Stomach (tissue), 19 donors: ENCODE measurements around the gene CATSPER1. TPM values are rescaled to one million over a fixed set of nuclear protein-coding genes. Genes with fewer than 3 reads are reported as not detected.

Source experiments
- DNase-seq, 2 donors: peaks; one replicate each; pipeline versions ENCODE4 v3.0.0 to v3.0.0-alpha.2; 2013 to 2019
- H3K27ac ChIP-seq, 5 donors: fragments of 200-600 bp in 4 of 5; sonication (generic) in 4 of 5; one replicate each; pipeline ENCODE4 v1.5.1; 2013 to 2019; ENCODE audit warnings: mild to moderate bottlenecking in 1 of 5, moderate library complexity in 1 of 5
- H3K27me3 ChIP-seq, 3 donors: fragments of 200-600 bp; sonication (generic); one replicate each; pipeline ENCODE4 v1.5.1; 2017 to 2019; ENCODE audit warnings: mixed run types in 1 of 3
- H3K36me3 ChIP-seq, 4 donors: fragments of 200-600 bp; sonication (generic); 1 replicate in 3 of 4; 2 replicates in 1 of 4; pipeline ENCODE4 v1.5.1; 2016 to 2019
- H3K4me1 ChIP-seq, 4 donors: fragments of 200-600 bp; sonication (generic); one replicate each; pipeline ENCODE4 v1.5.1; 2016 to 2019
- H3K4me3 ChIP-seq, 4 donors: fragments of 200-600 bp; sonication (generic) in 3 of 4; one replicate each; pipeline ENCODE4 v1.5.1; 2016 to 2019; ENCODE audit warnings: mild to moderate bottlenecking in 1 of 4
- H3K9me3 ChIP-seq, 4 donors: fragments of 200-600 bp; sonication (generic); one replicate each; pipeline ENCODE4 v1.5.1; 2016 to 2019
- EP300 ChIP-seq: sonication (generic); formaldehyde crosslinking; IDR thresholded peaks from one replicate; pipeline ENCODE4 v1.6.1; 2017; ENCODE audit warnings: antibody characterized with exemption
- POLR2A ChIP-seq, 4 donors: fragments of 450-650 bp; IDR thresholded peaks; one replicate each; pipeline ENCODE4 v1.6.1; 2016; ENCODE audit warnings: antibody characterized with exemption in 4 of 4, control low read depth in 2 of 4, mild to moderate bottlenecking in 1 of 4, moderate library complexity in 1 of 4
- POLR2AphosphoS5 ChIP-seq, 3 donors: sonication (generic); formaldehyde crosslinking; IDR thresholded peaks; one replicate each; pipeline ENCODE4 v1.6.1; 2016; ENCODE audit warnings: antibody characterized with exemption in 3 of 3
- WGBS, 5 donors: extraction: QIAGEN DNeasy Blood & Tissue Kit in 3 of 5; methylation state at CpG; one replicate each; pipeline versions ENCODE4 v1.1.5 to v1.1.7; 2013 to 2018; 5-methylcytosine and 5-hydroxymethylcytosine counted together
- intact Hi-C: fragments of 100-400 bp; cut with DNase I; formaldehyde crosslinking; loops from one replicate; pipeline ENCODE4 v1.15.1; 2023; ENCODE audit warnings: low total_unique reads
- long read RNA-seq, 10 donors: transcript quantifications; one replicate each; lab custom pipeline, GENCODE V29; 2026
- polyA plus RNA-seq, 3 donors: library from polyadenylated mRNA; stranded (reverse); fragments of 200-250 nt; gene quantifications; one replicate each; pipeline ENCODE4 v1.2.3, GENCODE V29; 2013
- total RNA-seq, 5 donors: library from RNA; depleted of rRNA; stranded (reverse); fragments of >200 nt; gene quantifications; one replicate each; pipeline versions ENCODE4 v1.1.0 to v1.2.3, GENCODE V29; 2014 to 2016
- TF ChIP-seq, protein P1 (sequence below), 7 experiments: fragments of 450-650 bp in 4 of 7; fragments of 200-600 bp in 3 of 7; sonication (generic) in 3 of 7; IDR thresholded peaks; one replicate each; pipeline ENCODE4 v1.5.1; 2016 to 2019; ENCODE audit warnings: antibody characterized with exemption in 7 of 7, control low read depth in 2 of 7, mild to moderate bottlenecking in 1 of 7
- donor health status: healthy with polysubstance abuse.
- donor health status: Bipolar disorder and iron deficiency.
- donor health status: healthy.

CATSPER1 gene
- not detected for total RNA-seq
- polyA plus RNA-seq, result 1 to 10 TPM in 1 of 3 donors, under 1 TPM in 2; 0.08 to 1.4 (median 0.68) TPM
- long read RNA-seq, donor 1, result 0 reads
- long read RNA-seq, donor 2, partial matches to known transcripts, result 64 of 64 reads
- long read RNA-seq, donor 2, other reads (novel, unspliced or antisense), result 0 of 64 reads
- long read RNA-seq, donor 3, result 0 reads
- long read RNA-seq, donor 4, result 0 reads
- long read RNA-seq, donor 5, result 0 reads
- long read RNA-seq, donor 6, result 0 reads
- long read RNA-seq, donor 7, result 0 reads
- long read RNA-seq, donor 8, result 0 reads
- long read RNA-seq, donor 9, result 0 reads
- long read RNA-seq, donor 10, result 0 reads

DNA sequence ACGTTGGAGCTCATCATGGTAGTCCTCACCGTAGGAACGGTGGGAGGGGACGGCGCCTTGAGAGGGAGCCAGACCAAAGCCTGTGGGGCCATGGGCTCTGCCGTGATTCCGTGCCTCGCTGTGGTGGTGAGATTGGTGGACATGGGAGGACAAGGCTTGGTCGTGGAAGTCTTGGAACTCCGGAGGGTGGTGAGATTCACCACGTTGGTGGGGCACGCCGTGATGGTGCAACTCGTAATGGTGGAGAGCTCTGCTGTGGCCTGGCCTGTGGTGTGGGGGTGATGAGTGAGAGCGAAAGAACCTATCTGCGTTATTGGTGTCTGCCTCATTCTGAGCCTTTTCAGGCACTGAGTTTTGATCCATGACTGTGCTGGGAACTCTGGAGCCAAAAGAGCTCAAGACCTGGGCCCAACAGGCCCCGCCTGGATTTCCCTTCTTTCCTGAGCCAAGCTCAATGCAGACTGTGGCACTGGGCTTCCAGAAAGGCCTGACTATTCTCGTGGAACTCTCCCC is at the start of gene CATSPER1:
Gene CATSPER1, minus strand, starts transcription at position 463 of the 513 bp plus-strand sequence. Its CDS starts 100 bp downstream, at position 363.
- Histone ChIP-seq H3K9me3 (no peaks in the 10 kb centered on the region), H3K36me3 (no peaks in the 10 kb centered on the region), H3K4me1 (peaks cover 3 to 18% (median 13%) of the 10 kb centered on the region in 4 donors), H3K27ac (no peak within 1 kb of the TSS), H3K27me3 (peaks cover 0 to 16% (median 6%) of the 10 kb centered on the region in 3 donors), H3K4me3 (no peak within 1 kb of the TSS)
- DNase-seq, result no peak
- no peak for TF ChIP-seq POLR2A (IDR thresholded peaks at IDR 0.05)
- intact Hi-C loops, result no loop called here
- 82 to 93% (median 88%) methylated on average over 17 to 18 of the region's 18 CpGs for WGBS, 5 donors

DNA sequence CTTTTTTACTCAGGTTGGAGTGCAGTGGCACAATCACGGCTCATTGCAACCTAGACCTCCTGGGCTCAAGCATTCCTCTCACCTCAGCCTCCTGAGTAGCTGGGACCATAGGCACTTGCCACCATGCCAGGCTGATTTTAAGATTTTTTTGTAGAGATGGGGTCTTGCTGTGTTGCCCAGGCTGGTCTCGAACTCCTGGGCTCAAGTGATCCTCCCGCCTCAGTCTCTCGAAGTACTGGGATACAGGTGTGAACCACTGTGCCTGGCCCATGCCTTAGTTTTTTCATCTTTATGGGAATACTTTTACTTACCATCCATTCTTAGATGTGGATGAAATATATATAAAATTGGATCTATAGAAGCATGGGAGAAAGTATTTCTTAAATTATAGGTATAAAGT is 49.0 kb upstream of the CATSPER1 start:
- TF ChIP-seq EP300, result no peak
- TF ChIP-seq, protein P1, sequence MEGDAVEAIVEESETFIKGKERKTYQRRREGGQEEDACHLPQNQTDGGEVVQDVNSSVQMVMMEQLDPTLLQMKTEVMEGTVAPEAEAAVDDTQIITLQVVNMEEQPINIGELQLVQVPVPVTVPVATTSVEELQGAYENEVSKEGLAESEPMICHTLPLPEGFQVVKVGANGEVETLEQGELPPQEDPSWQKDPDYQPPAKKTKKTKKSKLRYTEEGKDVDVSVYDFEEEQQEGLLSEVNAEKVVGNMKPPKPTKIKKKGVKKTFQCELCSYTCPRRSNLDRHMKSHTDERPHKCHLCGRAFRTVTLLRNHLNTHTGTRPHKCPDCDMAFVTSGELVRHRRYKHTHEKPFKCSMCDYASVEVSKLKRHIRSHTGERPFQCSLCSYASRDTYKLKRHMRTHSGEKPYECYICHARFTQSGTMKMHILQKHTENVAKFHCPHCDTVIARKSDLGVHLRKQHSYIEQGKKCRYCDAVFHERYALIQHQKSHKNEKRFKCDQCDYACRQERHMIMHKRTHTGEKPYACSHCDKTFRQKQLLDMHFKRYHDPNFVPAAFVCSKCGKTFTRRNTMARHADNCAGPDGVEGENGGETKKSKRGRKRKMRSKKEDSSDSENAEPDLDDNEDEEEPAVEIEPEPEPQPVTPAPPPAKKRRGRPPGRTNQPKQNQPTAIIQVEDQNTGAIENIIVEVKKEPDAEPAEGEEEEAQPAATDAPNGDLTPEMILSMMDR (IDR thresholded peaks at IDR 0.05), result no peak
- TF ChIP-seq POLR2A (IDR thresholded peaks at IDR 0.05), result no peak
- no peak for TF ChIP-seq POLR2AphosphoS5 (IDR thresholded peaks at IDR 0.05)
- no peaks in the 10 kb centered on the region for H3K27me3 ChIP-seq
- WGBS, 5 donors, result 96 to 98% (median 98%) methylated on average over 4 of the region's 4 CpGs
- peaks cover 14 to 57% (median 40%) of the 10 kb centered on the region in 4 donors for H3K4me1 ChIP-seq
- no peak for DNase-seq
- H3K9me3 ChIP-seq, result no peaks in the 10 kb centered on the region
- intact Hi-C loops, result loop anchor here (10.0 kb wide), 1 partner anchor 60 kb away; no protein-coding TSS in a partner anchor
- H3K4me3 ChIP-seq, result no peak overlapping the region
- peaks cover 0 to 35% (median 23%) of the 10 kb centered on the region in 4 donors for H3K36me3 ChIP-seq
- H3K27ac ChIP-seq, result no peak overlapping the region

GRCh38 chr11:66073669-66074068 is 47.4 kb upstream of the CATSPER1 start:
- H3K27ac ChIP-seq, result no peak overlapping the region
- DNase-seq, result no peak
- WGBS, 5 donors, result 91 to 100% (median 100%) methylated on average over 1 of the region's 1 CpG

GRCh38 chr11:66072518-66072917 is 46.2 kb upstream of the CATSPER1 start:
- intact Hi-C loops, result loop anchor here (10.0 kb wide), 1 partner anchor 62 kb away; no protein-coding TSS in a partner anchor
- WGBS, 5 donors, result 66 to 76% (median 73%) methylated on average over 8 of the region's 8 CpGs
- H3K36me3 ChIP-seq, result peaks cover 15 to 50% (median 38%) of the 10 kb centered on the region in 4 donors
- no peaks in the 10 kb centered on the region for H3K9me3 ChIP-seq
- no peak for DNase-seq
- H3K27ac ChIP-seq, result peak overlapping the region in 2 of 5 donors; percentile 38 to 99
- no peak overlapping the region for H3K4me3 ChIP-seq
- TF ChIP-seq EP300, result no peak
- TF ChIP-seq POLR2AphosphoS5 (IDR thresholded peaks at IDR 0.05), result no peak
- H3K4me1 ChIP-seq, result peaks cover 28 to 60% (median 54%) of the 10 kb centered on the region in 4 donors
- H3K27me3 ChIP-seq, result no peaks in the 10 kb centered on the region

More at GRCh38 chr11:66073669-66074068, 47.4 kb upstream of the CATSPER1 start:
- Histone ChIP-seq H3K4me3 (no peak overlapping the region), H3K27me3 (no peaks in the 10 kb centered on the region), H3K4me1 (peaks cover 18 to 52% (median 42%) of the 10 kb centered on the region in 4 donors), H3K9me3 (no peaks in the 10 kb centered on the region), H3K36me3 (peaks cover 3 to 39% (median 26%) of the 10 kb centered on the region in 4 donors)
- TF ChIP-seq EP300 (no peak), POLR2A (IDR thresholded peaks at IDR 0.05) (no peak), POLR2AphosphoS5 (IDR thresholded peaks at IDR 0.05) (no peak)
- TF ChIP-seq, protein P1 (IDR thresholded peaks at IDR 0.05), result no peak
- intact Hi-C loops, result loop anchor here (10.0 kb wide), 1 partner anchor 61 kb away; no protein-coding TSS in a partner anchor

DNA sequence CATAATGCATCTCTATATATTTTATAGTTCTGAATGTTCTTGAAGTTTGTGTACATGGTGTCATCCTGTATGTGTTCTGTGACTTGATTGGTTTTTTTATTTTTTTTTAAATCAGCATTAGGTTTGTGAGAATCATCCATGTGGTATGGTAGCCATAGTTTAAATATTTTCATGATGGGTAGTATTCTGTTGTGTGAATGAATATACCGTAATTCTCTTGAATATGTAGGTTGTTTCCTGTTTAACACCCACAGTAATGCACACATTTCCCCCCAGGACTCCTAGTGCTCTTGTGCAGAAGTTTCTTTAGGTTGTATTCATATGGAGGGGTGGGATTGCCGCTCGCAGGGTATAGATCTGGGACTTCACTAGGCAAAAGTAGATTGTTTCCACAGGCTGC is 45.8 kb upstream of the CATSPER1 start:
- intact Hi-C loops, result loop anchor here (10.0 kb wide), 1 partner anchor 63 kb away; no protein-coding TSS in a partner anchor
- Histone ChIP-seq H3K27me3 (no peaks in the 10 kb centered on the region), H3K36me3 (peaks cover 18 to 51% (median 41%) of the 10 kb centered on the region in 4 donors), H3K9me3 (no peaks in the 10 kb centered on the region), H3K27ac (peak overlapping the region in 4 of 5 donors; percentile 86 to 99 (median 92)), H3K4me3 (peak overlapping the region in 2 of 4 donors; percentile 96 to 99), H3K4me1 (peaks cover 28 to 62% (median 57%) of the 10 kb centered on the region in 4 donors)
- DNase-seq, result no peak
- WGBS, 5 donors, result 83 to 89% (median 87%) methylated on average over 3 of the region's 3 CpGs
- TF ChIP-seq POLR2A (IDR thresholded peaks at IDR 0.05) (no peak), EP300 (no peak), POLR2AphosphoS5 (IDR thresholded peaks at IDR 0.05) (no peak)
